H1 (cell line): Measurements from ENCODE around the gene FGGY. TPM values are rescaled to one million over a fixed set of nuclear protein-coding genes. Genes with fewer than 3 reads are reported as not detected.

Experiments
- CTCF ChIA-PET: fragments of 300-600 bp; sonication (Branson Sonifier 250); formaldehyde crosslinking; loops from one replicate; lab custom pipeline; 2021; ENCODE audit not compliant: partially characterized antibody; lab: Charles Lee
- POLR2A ChIA-PET: fragments of 300-600 bp; sonication (Branson Sonifier 250); formaldehyde crosslinking; loops from one replicate; lab custom pipeline; 2021; ENCODE audit warnings: inconsistent platforms; ENCODE audit not compliant: partially characterized antibody; lab: Charles Lee
- DNase-seq, 2 experiments: peaks; one replicate each; pipeline versions ENCODE4 v3.0.0 to v3.0.0-alpha.2; 2010 to 2022; ENCODE audit warnings: low spot score in 2 of 2, low read depth in 1 of 2, mixed read lengths in 1 of 2
- FAIRE-seq: peaks from 2 replicates; lab custom pipeline; 2011; peaks lifted over from hg19 to GRCh38; lab: Jason Lieb, UNC
- H2AFZ ChIP-seq: 2 replicates; pipeline ENCODE4 v1.8.1; 2012; ENCODE audit warnings: low read length, inconsistent platforms
- H2AK5ac ChIP-seq: 2 replicates; pipeline ENCODE4 v1.6.1; 2013; ENCODE audit warnings: low read depth, low read length
- H2BK120ac ChIP-seq: replicated peaks from 2 replicates; pipeline ENCODE3; 2013; ENCODE audit warnings: low read depth, low read length, inconsistent platforms
- H2BK12ac ChIP-seq: 2 replicates; pipeline ENCODE4 v1.6.1; 2013; ENCODE audit warnings: low read depth, low read length
- H2BK15ac ChIP-seq: 2 replicates; pipeline ENCODE4 v1.6.1; 2013; ENCODE audit warnings: low read length
- H2BK20ac ChIP-seq: 2 replicates; pipeline ENCODE4 v1.6.1; 2013; ENCODE audit warnings: low read length
- H2BK5ac ChIP-seq: 2 replicates; pipeline ENCODE4 v1.6.1; 2013; ENCODE audit warnings: low read depth, low read length
- H3K14ac ChIP-seq: 2 replicates; pipeline ENCODE4 v1.6.1; 2013; ENCODE audit warnings: inconsistent platforms; ENCODE audit not compliant: insufficient read length
- H3K18ac ChIP-seq: 2 replicates; pipeline ENCODE4 v1.6.1; 2013; ENCODE audit warnings: low read length; ENCODE audit errors: extremely low read depth
- H3K23ac ChIP-seq: 2 replicates; pipeline ENCODE4 v1.6.1; 2013; ENCODE audit warnings: inconsistent platforms; ENCODE audit not compliant: insufficient read length
- H3K23me2 ChIP-seq: 2 replicates; pipeline ENCODE4 v1.6.1; 2013; ENCODE audit warnings: low read depth, low read length
- H3K27ac ChIP-seq: 2 replicates; pipeline ENCODE4 v1.6.1; 2011; ENCODE audit warnings: low read depth, low read length, inconsistent platforms
- H3K27me3 ChIP-seq, 4 experiments: replicated peaks in 1 of 4; 1 replicate in 1 of 4; 2 replicates in 3 of 4; pipeline versions ENCODE4 v1.6.1 to v1.8.1; 2011 to 2013; ENCODE audit warnings: low read length in 3 of 4, mild to moderate bottlenecking in 3 of 4, inconsistent platforms in 2 of 4, mixed read lengths in 2 of 4, moderate library complexity in 1 of 4; ENCODE audit not compliant: control insufficient read depth in 3 of 4, insufficient read depth in 3 of 4; ENCODE audit errors: extremely low read depth in 1 of 4
- H3K36me3 ChIP-seq, 4 experiments: 2 replicates each; pipeline versions ENCODE4 v1.6.1 to v1.8.1; 2011 to 2013; ENCODE audit warnings: mild to moderate bottlenecking in 4 of 4, low read length in 3 of 4, moderate library complexity in 2 of 4, control low read depth in 1 of 4, inconsistent platforms in 1 of 4; ENCODE audit not compliant: insufficient read depth in 4 of 4, control insufficient read depth in 2 of 4
- H3K4ac ChIP-seq: replicated peaks from 2 replicates; pipeline ENCODE3; 2013; ENCODE audit warnings: low read length, low read depth, mixed read lengths, inconsistent platforms; ENCODE audit not compliant: insufficient read length
- H3K4me1 ChIP-seq, 4 experiments: replicated peaks in 1 of 4; 1 replicate in 1 of 4; 2 replicates in 3 of 4; pipeline versions ENCODE4 v1.6.1 to v1.8.1; 2011 to 2013; ENCODE audit warnings: low read length in 3 of 4, inconsistent platforms in 2 of 4, mixed read lengths in 1 of 4; ENCODE audit not compliant: insufficient read depth in 4 of 4, control insufficient read depth in 3 of 4
- H3K4me2 ChIP-seq, 2 experiments: 2 replicates each; pipeline versions ENCODE4 v1.6.1 to v1.8.1; 2011 to 2013; ENCODE audit warnings: low read depth in 2 of 2, low read length in 2 of 2, control low read depth in 1 of 2, inconsistent platforms in 1 of 2, mild to moderate bottlenecking in 1 of 2; ENCODE audit not compliant: insufficient read depth in 1 of 2
- H3K4me3 ChIP-seq, 4 experiments: fragments of 200-600, 300-600 bp in 1 of 4; sonication (generic), shearing (Covaris generic), sonication (Bioruptor Twin) in 1 of 4; 2 replicates each; pipeline versions ENCODE4 v1.5.1 to v1.8.1; 2011 to 2016; ENCODE audit warnings: low read length in 4 of 4, low read depth in 3 of 4, control low read depth in 2 of 4, inconsistent platforms in 2 of 4, mild to moderate bottlenecking in 2 of 4, mixed read lengths in 1 of 4, moderate library complexity in 1 of 4; ENCODE audit not compliant: insufficient read depth in 2 of 4; ENCODE audit errors: extremely low read depth in 1 of 4
- H3K56ac ChIP-seq: replicated peaks from 2 replicates; pipeline ENCODE3; 2013; ENCODE audit warnings: low read depth, mild to moderate bottlenecking, mixed read lengths, low read length, inconsistent platforms; ENCODE audit not compliant: insufficient read length
- H3K79me1 ChIP-seq: 2 replicates; pipeline ENCODE4 v1.6.1; 2013; ENCODE audit warnings: low read depth, low read length, control low read depth
- H3K79me2 ChIP-seq, 2 experiments: 2 replicates each; pipeline versions ENCODE4 v1.6.1 to v1.8.1; 2012 to 2013; ENCODE audit warnings: low read length in 2 of 2, mild to moderate bottlenecking in 2 of 2, inconsistent platforms in 1 of 2; ENCODE audit not compliant: insufficient read depth in 2 of 2, control insufficient read depth in 1 of 2
- H3K9ac ChIP-seq, 4 experiments: replicated peaks in 1 of 4; 1 replicate in 1 of 4; 2 replicates in 3 of 4; pipeline versions ENCODE4 v1.6.1 to v1.8.1; 2011 to 2013; ENCODE audit warnings: low read depth in 3 of 4, low read length in 3 of 4, control low read depth in 2 of 4, mild to moderate bottlenecking in 2 of 4, moderate library complexity in 2 of 4, inconsistent platforms in 1 of 4; ENCODE audit errors: extremely low read depth in 1 of 4
- H3K9me3 ChIP-seq, 2 experiments: 2 replicates each; pipeline versions ENCODE4 v1.6.1 to v1.8.1; 2012 to 2013; ENCODE audit warnings: mild to moderate bottlenecking in 2 of 2, moderate library complexity in 2 of 2, control low read depth in 1 of 2, inconsistent platforms in 1 of 2, low read depth in 1 of 2, low read length in 1 of 2, mixed read lengths in 1 of 2; ENCODE audit not compliant: insufficient read depth in 2 of 2
- H4K20me1 ChIP-seq, 2 experiments: replicated peaks in 1 of 2; 2 replicates each; pipeline versions ENCODE3 to v1.8.1; 2011 to 2013; ENCODE audit warnings: inconsistent platforms in 2 of 2, low read length in 2 of 2, mild to moderate bottlenecking in 1 of 2; ENCODE audit not compliant: insufficient read depth in 2 of 2, control insufficient read depth in 1 of 2
- H4K5ac ChIP-seq: 2 replicates; pipeline ENCODE4 v1.6.1; 2013; ENCODE audit warnings: low read length, low read depth, mixed read lengths, inconsistent platforms; ENCODE audit not compliant: insufficient read length
- H4K8ac ChIP-seq: 2 replicates; pipeline ENCODE4 v1.8.0; 2013; ENCODE audit warnings: mild to moderate bottlenecking, moderate library complexity, low read length, inconsistent platforms; ENCODE audit not compliant: insufficient read depth; ENCODE audit errors: extremely low read depth
- H4K91ac ChIP-seq: replicated peaks from 2 replicates; pipeline ENCODE3; 2013; ENCODE audit warnings: low read length, mixed read lengths, inconsistent platforms; ENCODE audit not compliant: insufficient read length
- JUN ChIP-seq: IDR thresholded peaks from 2 replicates; pipeline ENCODE4 v1.6.1; 2011; ENCODE audit warnings: low read depth, mild to moderate bottlenecking, improper control_type of control experiment, low read length
- ZNF274 ChIP-seq: IDR thresholded peaks from 2 replicates; pipeline ENCODE4 v1.7.0; 2012; ENCODE audit warnings: low read length, borderline replicate concordance; ENCODE audit errors: extremely low read depth
- WGBS, 2 experiments: shearing (Covaris generic) in 1 of 2; methylation state at CpG; one replicate each; pipeline versions ENCODE4 v1.1.6 to v1.1.7; 2013 to 2015; ENCODE audit warnings: low lambda C conversion rate in 2 of 2, mixed read lengths in 2 of 2, inconsistent platforms in 1 of 2, low coverage in 1 of 2, missing lambda C conversion rate in 1 of 2; ENCODE audit not compliant: insufficient replicate concordance in 2 of 2, insufficient coverage in 1 of 2, insufficient read length in 1 of 2; ENCODE audit errors: extremely low coverage in 1 of 2, missing lambda C conversion rate in 1 of 2; 5-methylcytosine and 5-hydroxymethylcytosine counted together
- polyA plus RNA-seq, 7 experiments: library from polyadenylated mRNA; depleted of rRNA in 3 of 7; stranded (reverse) in 5 of 7; unstranded in 2 of 7; fragments of >200 nt in 5 of 7; fragments of 200-250 nt in 2 of 7; gene quantifications; 1 replicate in 5 of 7; 2 replicates in 1 of 7; 4 replicates in 1 of 7; pipeline versions ENCODE4 v1.2.1 to v1.2.3, GENCODE V29; 2011 to 2013; ENCODE audit warnings: missing spikeins in 2 of 7, mixed read lengths in 2 of 7
- total RNA-seq: library from RNA; stranded (reverse); fragmentation: NEBNext Ultra II Directional; extraction: Animal tissue kit (Norgen Biotek cat#: 25700); gene quantifications from 2 replicates; pipeline ENCODE4 v1.2.1, GENCODE V29; 2021

Gene FGGY
- total and polyA plus RNA-seq, 2 of the 8 experiments (the other 6 are each of a cell fraction or from before 2014, with no cell fraction given) = 10.3 to 12.5 TPM

- Histone ChIP-seq H3K79me2 (no peaks in the 10 kb centered on the region), H4K91ac (no peak overlapping the region), H3K14ac (no peak overlapping the region), H3K79me1 (no peaks in the 10 kb centered on the region), H3K27me3 (no peaks in the 10 kb centered on the region), H3K4ac (no peak overlapping the region), H3K9ac (no peak overlapping the region), H2BK20ac (no peak overlapping the region; the same call in 1 of the 2 replicates), H2AK5ac (no peak overlapping the region), H3K4me2 (no peak overlapping the region), H2BK5ac (no peak overlapping the region), H3K56ac (no peak overlapping the region), H2AFZ (no peak overlapping the region), H3K18ac (no peak overlapping the region), H3K4me3 (no peak overlapping the region), H4K20me1 (no peaks in the 10 kb centered on the region), H4K8ac (no peak overlapping the region), H2BK12ac (no peak overlapping the region), H3K23ac (no peak overlapping the region), H3K4me1 (no peaks in the 10 kb centered on the region), H2BK15ac (no peak overlapping the region), H3K23me2 (no peaks in the 10 kb centered on the region), H3K36me3 (no peaks in the 10 kb centered on the region), H2BK120ac (no peak overlapping the region), H4K5ac (no peak overlapping the region)
- CTCF ChIA-PET = interaction anchor here (0.6 to 0.9 kb wide), 3 partner anchors 11 to 480 kb away, joined by 3 to 4 read pairs (median 3); no protein-coding TSS in a partner anchor
- no peak for DNase-seq
- no peak for TF ChIP-seq JUN
- no peak for TF ChIP-seq ZNF274
- TF ChIP-seq, all 59 proteins: peak for 0
- POLR2A ChIA-PET = no interaction called here
- H3K27ac ChIP-seq = no peak overlapping the region
- H3K9me3 ChIP-seq = no peaks in the 10 kb centered on the region
- WGBS, 2 experiments = 85% methylated on average over 2 of the region's 2 CpGs; no CpG with 5 or more reads in 1 of the 2 experiments
- no peak for FAIRE-seq
Measured at GRCh38 chr1:59278780-59279354, 18.0 kb upstream of the FGGY start.
